Colonic mucosa (tissue), 4 donors: ENCODE data around the gene HTR7. TPM values are rescaled to one million over a fixed set of nuclear protein-coding genes. Genes with fewer than 3 reads are reported as not detected.

Experiments
- DNase-seq: peaks from one replicate; pipeline ENCODE4 v3.0.0-alpha.2; 2020
- H3K27ac ChIP-seq: fragments of 200-600 bp; one replicate; pipeline ENCODE4 v1.8.0; 2021
- H3K27me3 ChIP-seq: fragments of 200-600 bp; one replicate; pipeline ENCODE4 v1.8.0; 2021
- H3K36me3 ChIP-seq: fragments of 200-600 bp; one replicate; pipeline ENCODE4 v1.8.0; 2021
- H3K4me1 ChIP-seq: fragments of 200-600 bp; one replicate; pipeline ENCODE4 v1.8.0; 2021; ENCODE audit warnings: mild to moderate bottlenecking
- H3K4me3 ChIP-seq: fragments of 200-600 bp; one replicate; pipeline ENCODE4 v1.8.0; 2021
- H3K9ac ChIP-seq, 2 donors: one replicate each; pipeline ENCODE4 v1.7.0; 2013; ENCODE audit warnings: control low read depth in 2 of 2, low read depth in 2 of 2, low read length in 2 of 2
- H3K9me3 ChIP-seq: fragments of 200-600 bp; one replicate; pipeline ENCODE4 v1.8.0; 2021
- CTCF ChIP-seq: fragments of 200-600 bp; IDR thresholded peaks from one replicate; pipeline ENCODE4 v1.8.0; 2022; ENCODE audit warnings: antibody characterized with exemption, mild to moderate bottlenecking
- intact Hi-C: fragments of 100-400 bp; cut with DNase I; formaldehyde crosslinking; loops from one replicate; pipeline ENCODE4 v1.14.1; 2022
- total RNA-seq, 2 donors: library from RNA; stranded (reverse); fragmentation: NEBNext Ultra II Directional in 1 of 2; extraction: Animal tissue kit (Norgen Biotek cat#: 25700) in 1 of 2; gene quantifications; one replicate each; pipeline ENCODE4 v1.2.1, GENCODE V29; 2021
- donor health status: healthy.
- donor health status: DM: no; HTN: no; CAD: no.
- donor health status: DM: no; HTN: no; CAD: no.

Gene HTR7
- total RNA-seq, 2 donors from 2014 or later, result 0.07 to 0.29 TPM

GRCh38 chr10:90801608-90802007 is 56.2 kb downstream of the HTR7 start:
- TF ChIP-seq CTCF, result no peak
- Histone ChIP-seq H3K36me3 (no peaks in the 10 kb centered on the region), H3K27ac (no peak overlapping the region), H3K4me3 (no peak overlapping the region), H3K27me3 (no peaks in the 10 kb centered on the region), H3K9ac (no peak overlapping the region), H3K9me3 (no peaks in the 10 kb centered on the region), H3K4me1 (no peaks in the 10 kb centered on the region)
- intact Hi-C loops, result no loop called here
- DNase-seq, result no peak

GRCh38 chr10:90800232-90800796 is 57.5 kb downstream of the HTR7 start:
- TF ChIP-seq CTCF, result no peak
- intact Hi-C loops, result no loop called here

GRCh38 chr10:90799172-90799571 is 58.7 kb downstream of the HTR7 start:
- H3K4me1 ChIP-seq, result no peaks in the 10 kb centered on the region
- H3K9me3 ChIP-seq, result no peaks in the 10 kb centered on the region
- no peak overlapping the region for H3K9ac ChIP-seq
- no peak overlapping the region for H3K27ac ChIP-seq
- DNase-seq, result no peak
- no peaks in the 10 kb centered on the region for H3K27me3 ChIP-seq
- no peaks in the 10 kb centered on the region for H3K36me3 ChIP-seq
- intact Hi-C loops, result no loop called here
- TF ChIP-seq CTCF, result no peak
- H3K4me3 ChIP-seq, result no peak overlapping the region

More at GRCh38 chr10:90800232-90800796, 57.5 kb downstream of the HTR7 start:
- Histone ChIP-seq H3K27me3 (no peaks in the 10 kb centered on the region), H3K4me1 (no peaks in the 10 kb centered on the region), H3K9ac (no peak overlapping the region), H3K36me3 (no peaks in the 10 kb centered on the region), H3K27ac (no peak overlapping the region), H3K9me3 (no peaks in the 10 kb centered on the region), H3K4me3 (no peak overlapping the region)
- no peak for DNase-seq

- no peak for TF ChIP-seq CTCF
- Histone ChIP-seq H3K27me3 (no peaks in the 10 kb centered on the region), H3K27ac (no peak overlapping the region), H3K4me1 (no peaks in the 10 kb centered on the region), H3K36me3 (no peaks in the 10 kb centered on the region), H3K9me3 (no peaks in the 10 kb centered on the region), H3K9ac (no peak overlapping the region), H3K4me3 (no peak overlapping the region)
- no peak for DNase-seq
- intact Hi-C loops, result no loop called here
Measured at GRCh38 chr10:90798482-90798881, 59.4 kb downstream of the HTR7 start.

- no peak for DNase-seq
- Histone ChIP-seq H3K27me3 (no peaks in the 10 kb centered on the region), H3K9ac (no peak overlapping the region), H3K36me3 (no peaks in the 10 kb centered on the region), H3K27ac (no peak overlapping the region), H3K9me3 (no peaks in the 10 kb centered on the region), H3K4me1 (no peaks in the 10 kb centered on the region), H3K4me3 (no peak overlapping the region)
- no peak for TF ChIP-seq CTCF
- intact Hi-C loops, result no loop called here
Measured at GRCh38 chr10:90790422-90790821, 67.4 kb downstream of the HTR7 start.
